ENCODE measurements around the gene FAM120B. TPM values are rescaled to one million over a fixed set of nuclear protein-coding genes. Genes with fewer than 3 reads are reported as not detected.

Gene FAM120B
- total and polyA plus RNA-seq, 8 donors = 5.6 to 18.7 (median 11.7) TPM

DNA sequence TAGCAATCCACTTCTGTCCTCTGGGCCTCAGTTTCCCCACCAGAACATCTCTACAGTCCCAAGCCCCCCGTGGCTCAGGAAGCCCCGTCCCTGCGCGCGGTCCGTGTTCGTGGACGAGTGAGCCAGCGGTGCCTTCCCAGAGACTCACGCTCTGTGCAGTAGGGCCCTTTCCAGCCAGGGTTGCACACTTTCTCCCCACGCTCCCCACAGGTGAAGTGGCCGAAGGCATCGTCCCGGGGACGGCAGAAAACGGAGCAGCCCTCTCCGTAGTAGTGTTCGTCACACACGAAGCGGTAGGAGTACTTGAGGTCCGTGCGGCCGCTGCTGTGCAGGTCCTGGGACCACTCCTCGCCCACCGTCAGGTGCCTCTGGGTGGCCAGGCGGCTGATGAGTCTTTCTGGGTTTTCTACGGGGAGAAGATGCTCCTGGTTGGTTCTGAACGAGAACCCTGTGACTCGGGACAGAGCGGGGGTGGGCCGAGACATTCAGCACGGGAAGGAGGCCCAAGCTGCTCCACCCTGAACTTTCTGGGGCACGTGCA is 18.4 kb upstream of the FAM120B start:
- WGBS, 2 donors = 82 to 83% methylated on average over 33 of the region's 33 CpGs
- no peak overlapping the region for H3K27ac ChIP-seq
- H3K4me1 ChIP-seq = peaks cover 9 to 29% (median 17%) of the 10 kb centered on the region in 3 donors
- intact Hi-C loops (cut with DNase I) = loop anchor here in 1 of 3 donors (10.0 kb wide), 1 partner anchor 103 kb away; no protein-coding TSS in a partner anchor
- H3K9me3 ChIP-seq = no peaks in the 10 kb centered on the region
- TF ChIP-seq CTCF (IDR thresholded peaks at IDR 0.05) = no peak
- ATAC-seq = no peak
- H3K36me3 ChIP-seq = peaks cover 0 to 13% (median 3%) of the 10 kb centered on the region in 3 donors
- DNase-seq = no peak
- H3K27me3 ChIP-seq = no peaks in the 10 kb centered on the region
- H3K4me3 ChIP-seq = peak overlapping the region in 2 of 4 donors; percentile 44 to 80
- no peak for FAIRE-seq

DNA sequence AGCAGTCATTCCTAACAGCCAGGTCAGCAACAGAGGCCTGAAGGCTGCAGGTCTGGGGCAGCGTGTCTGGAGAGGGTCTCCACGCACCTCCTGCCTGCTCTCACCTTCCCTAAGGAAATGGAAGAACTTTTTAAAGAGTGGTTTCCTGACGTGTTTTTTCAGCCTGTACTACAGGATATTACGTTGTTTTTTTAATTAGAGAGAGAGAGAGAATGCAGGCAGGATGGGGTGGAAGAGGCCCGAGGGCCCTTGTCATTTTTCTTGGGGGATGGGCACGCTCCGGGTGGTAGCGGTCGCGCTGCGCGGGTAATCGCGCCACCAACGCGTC is 17.7 kb upstream of the FAM120B start:
- Histone ChIP-seq H3K36me3 (peaks cover 0 to 10% (median 0%) of the 10 kb centered on the region in 3 donors), H3K4me3 (peak overlapping the region; percentile 44 to 80 (median 76)), H3K27ac (no peak overlapping the region), H3K9me3 (no peaks in the 10 kb centered on the region), H3K4me1 (peaks cover 9 to 29% (median 17%) of the 10 kb centered on the region in 3 donors), H3K27me3 (no peaks in the 10 kb centered on the region)
- FAIRE-seq (no peak), DNase-seq (no peak), ATAC-seq (no peak)
- WGBS, 2 donors = 17 to 20% methylated on average over 16 of the region's 16 CpGs
- intact Hi-C loops (cut with DNase I) = loop anchor here in 1 of 3 donors (10.0 kb wide), 1 partner anchor 104 kb away; no protein-coding TSS in a partner anchor
- no peak for TF ChIP-seq CTCF (IDR thresholded peaks at IDR 0.05)

DNA sequence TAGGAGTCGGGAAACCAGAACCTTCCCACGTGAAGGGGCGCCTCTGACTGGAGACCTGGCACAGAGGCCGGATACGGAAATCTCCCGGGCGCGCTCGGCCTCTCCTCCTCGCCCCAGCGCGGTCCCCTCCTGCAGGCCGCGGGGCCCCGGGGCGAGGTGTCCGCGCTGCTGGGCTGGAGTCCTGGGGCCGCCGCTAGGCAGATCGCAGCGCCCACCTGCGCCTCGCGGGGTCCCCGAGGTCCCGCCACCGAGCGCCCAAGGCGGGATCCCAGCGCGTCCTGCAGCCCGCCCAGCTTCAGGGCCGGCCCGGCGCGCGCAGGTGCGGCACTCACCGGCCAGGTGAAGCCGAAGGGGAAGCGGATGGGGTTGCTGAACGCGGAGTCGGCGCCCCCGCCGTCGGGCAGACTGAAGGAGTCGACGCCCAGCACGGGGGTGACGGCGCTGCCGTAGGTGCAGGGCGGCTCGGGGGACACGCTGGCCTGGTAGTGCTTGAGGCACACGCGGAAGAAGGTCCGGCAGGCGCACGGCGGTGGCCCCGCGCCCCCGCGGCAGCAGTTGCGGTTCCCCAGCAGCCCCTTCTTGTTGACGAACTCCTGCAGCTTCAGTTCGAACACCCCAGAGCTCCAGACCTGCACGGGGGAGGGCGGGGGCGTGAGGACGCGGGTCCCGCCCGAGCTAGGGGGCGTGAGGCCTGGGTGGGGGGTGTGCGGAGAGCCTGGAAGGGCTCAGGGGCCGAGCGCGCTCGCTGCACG is 17.2 kb upstream of the FAM120B start:
- WGBS, 2 donors = 1 to 4% methylated on average over 56 to 85 of the region's 85 CpGs
- H3K4me1 ChIP-seq = peaks cover 9 to 29% (median 17%) of the 10 kb centered on the region in 3 donors
- no peaks in the 10 kb centered on the region for H3K27me3 ChIP-seq
- no peaks in the 10 kb centered on the region for H3K9me3 ChIP-seq
- ATAC-seq = peak in 3 of 4 donors; percentile 3 to 30 (median 8)
- H3K36me3 ChIP-seq = peaks cover 0 to 10% (median 0%) of the 10 kb centered on the region in 3 donors
- peak in 2 of 6 donors; percentile 74 to 86 for DNase-seq
- H3K4me3 ChIP-seq = peak overlapping the region; percentile 44 to 80 (median 76)
- intact Hi-C loops (cut with DNase I) = loop anchor here in 1 of 3 donors (10.0 kb wide), 1 partner anchor 105 kb away; no protein-coding TSS in a partner anchor
- peak overlapping the region in 1 of 4 donors; percentile 9 for H3K27ac ChIP-seq
- no peak for TF ChIP-seq CTCF (IDR thresholded peaks at IDR 0.05)
- FAIRE-seq = no peak

- 0 to 1% methylated on average over 31 to 41 of the region's 41 CpGs for WGBS, 2 donors
- no peaks in the 10 kb centered on the region for H3K9me3 ChIP-seq
- H3K36me3 ChIP-seq = peaks cover 0 to 7% (median 0%) of the 10 kb centered on the region in 3 donors
- TF ChIP-seq CTCF (IDR thresholded peaks at IDR 0.05) = no peak
- ATAC-seq (peak; percentile 5 to 35 (median 16)), DNase-seq (peak in 3 of 6 donors; percentile 51 to 86 (median 78)), FAIRE-seq (no peak)
- H3K27ac ChIP-seq = peak overlapping the region; percentile 18 to 56 (median 34)
- no peaks in the 10 kb centered on the region for H3K27me3 ChIP-seq
- peak overlapping the region; percentile 44 to 80 (median 76) for H3K4me3 ChIP-seq
- intact Hi-C loops (cut with DNase I) = loop anchor here in 1 of 3 donors (10.0 kb wide), 3 partner anchors 105 to 455 kb away; no protein-coding TSS in a partner anchor
- H3K4me1 ChIP-seq = peaks cover 9 to 29% (median 17%) of the 10 kb centered on the region in 3 donors
These were observed 16.6 kb upstream of the FAM120B start for GRCh38 chr6:170289951-170290295.
